Hypothalamus (tissue), 51 donors: ENCODE results near the gene DPP6.

Experiments
- DNase-seq, 51 donors: peaks; one replicate each; lab custom pipeline; 2025; lab: John Stamatoyannopoulos, UW

DPP6 gene

GRCh38 chr7:154324196-154324595 lies 272.0 kb downstream of the DPP6 start:
- no peak for DNase-seq

DNA sequence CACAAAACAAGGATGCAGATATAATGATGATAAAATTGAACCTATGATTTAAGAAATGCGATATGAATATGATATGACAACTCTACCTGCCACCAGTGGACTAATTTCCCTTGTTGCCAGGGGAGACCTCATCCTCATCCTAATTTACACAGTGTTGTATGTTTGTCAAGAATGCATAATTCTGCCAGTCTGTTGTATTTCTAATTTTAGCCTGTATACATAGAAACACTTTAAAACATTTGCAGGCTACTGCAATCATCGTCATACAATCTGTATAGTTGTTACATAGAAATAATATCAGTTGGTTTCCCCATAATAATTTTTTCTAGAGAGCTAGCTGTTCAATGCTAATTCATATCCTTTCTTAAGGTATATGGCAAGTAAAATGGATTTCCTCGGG lies 274.2 kb downstream of the DPP6 start:
- DNase-seq = no peak

DNA sequence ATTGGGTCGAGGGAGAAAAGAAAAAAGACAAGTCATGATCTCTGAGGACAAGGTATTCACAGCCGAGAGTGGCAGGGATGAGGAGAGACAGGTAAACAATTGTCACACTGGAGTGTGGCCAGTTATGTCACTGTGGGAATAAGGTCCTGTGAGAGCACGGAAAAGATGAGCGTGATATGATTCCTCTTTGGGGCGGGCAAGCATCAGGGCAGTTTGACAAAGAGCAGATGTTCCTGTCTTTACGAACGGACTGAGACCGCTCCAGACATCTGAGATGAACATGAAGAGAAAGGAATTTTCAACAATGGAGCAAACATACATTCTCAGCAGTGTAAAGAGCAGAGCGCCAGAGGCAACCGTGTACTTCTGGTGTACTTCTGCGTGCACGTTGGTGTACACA lies 278.1 kb downstream of the DPP6 start:
- DNase-seq = no peak

- DNase-seq = peak in 1 of 51 donors; percentile 24
Measured at GRCh38 chr7:154332811-154333580, 280.8 kb downstream of the DPP6 start.

GRCh38 chr7:154336295-154336694 lies 284.1 kb downstream of the DPP6 start:
- no peak for DNase-seq

- peak in 18 of 51 donors; percentile 13 to 51 (median 24) for DNase-seq
Measured at GRCh38 chr7:154338701-154339506, 286.7 kb downstream of the DPP6 start.

DNA sequence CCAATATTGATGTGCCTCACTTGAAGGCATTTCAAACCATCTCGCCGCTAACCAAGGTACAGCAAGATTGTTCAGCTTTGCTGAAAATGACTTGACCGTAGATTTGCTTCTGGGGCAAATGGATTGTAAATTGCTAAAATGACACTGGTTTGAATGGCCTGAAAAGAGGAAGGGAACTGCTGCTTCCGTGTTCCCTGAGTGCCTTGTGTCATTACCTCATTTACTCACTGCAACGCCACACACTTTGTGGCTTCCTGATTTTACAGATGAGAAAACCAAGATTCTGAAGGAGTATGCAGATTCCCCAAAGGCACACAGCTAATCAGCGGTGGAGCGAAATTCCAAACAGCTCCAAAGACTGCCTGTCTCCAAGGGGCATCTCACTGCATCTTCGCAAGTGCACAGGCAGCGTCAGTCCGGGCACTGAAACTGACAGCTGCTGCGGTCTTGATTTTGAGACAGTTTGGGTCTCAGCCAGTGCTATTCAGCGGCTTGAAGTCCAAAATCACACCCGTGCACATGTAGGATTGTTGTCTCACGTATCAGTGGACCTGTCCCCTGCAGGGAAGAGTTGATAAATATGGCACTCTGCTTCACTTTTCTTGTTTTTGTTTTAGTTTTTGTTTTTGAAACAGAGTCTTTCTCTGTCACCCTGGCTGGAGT lies 290.9 kb downstream of the DPP6 start:
- no peak for DNase-seq

GRCh38 chr7:154343778-154344412 lies 291.7 kb downstream of the DPP6 start:
- no peak for DNase-seq

- no peak for DNase-seq
Measured at GRCh38 chr7:154345093-154345492, 292.9 kb downstream of the DPP6 start.

DNA sequence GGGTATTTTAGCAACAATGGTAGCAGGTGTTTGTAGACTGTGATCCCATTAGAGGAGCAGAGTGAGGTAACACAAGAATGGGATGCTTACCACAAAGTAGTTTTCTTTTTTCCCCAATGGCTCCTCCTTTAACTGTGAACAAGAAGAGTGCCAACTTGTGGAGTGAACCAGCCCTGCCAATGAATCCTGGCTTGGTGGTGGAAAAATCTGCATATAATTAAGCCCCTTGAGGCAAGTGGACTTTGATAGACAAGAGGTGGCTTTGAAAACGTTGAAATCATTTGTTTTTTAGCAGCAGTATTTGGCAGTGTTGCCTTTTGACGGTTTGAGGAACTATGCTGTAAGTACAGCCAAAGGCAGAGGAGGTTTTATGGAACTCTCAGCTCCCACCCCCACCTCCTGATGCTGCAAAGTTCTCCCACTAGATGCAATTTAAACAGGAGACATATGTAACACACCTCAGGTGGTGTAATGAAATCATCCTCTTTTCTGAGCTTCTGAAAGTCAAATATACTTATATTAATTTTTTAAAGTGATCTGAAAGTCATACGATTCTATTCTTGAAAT lies 295.6 kb downstream of the DPP6 start:
- DNase-seq = no peak

- DNase-seq = no peak
Measured at GRCh38 chr7:154350892-154351291, 298.7 kb downstream of the DPP6 start.

- DNase-seq = peak in 1 of 51 donors; percentile 9
Measured at GRCh38 chr7:154353355-154353767, 301.2 kb downstream of the DPP6 start.

DNA sequence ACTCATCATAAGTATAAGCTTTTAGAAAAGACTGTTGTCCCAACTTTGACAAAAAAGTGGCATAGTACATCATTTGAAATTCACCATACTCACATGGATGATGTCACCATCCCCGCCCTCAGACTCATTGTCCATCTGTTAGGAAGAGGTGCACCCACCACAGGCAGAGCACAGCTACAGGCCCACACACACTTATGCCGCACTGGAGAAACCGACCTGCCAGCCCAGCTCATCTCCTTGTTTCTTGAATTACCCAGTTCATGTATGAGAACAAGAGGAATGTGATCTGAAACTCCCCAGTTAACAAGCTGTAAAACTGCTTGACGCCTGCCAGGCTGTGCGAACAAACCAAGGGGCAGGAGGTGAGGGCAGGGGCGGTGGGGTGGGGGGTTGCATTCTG lies 312.0 kb downstream of the DPP6 start:
- DNase-seq = peak in 1 of 51 donors; percentile 18

- no peak for DNase-seq
Measured at GRCh38 chr7:154371424-154371823, 319.2 kb downstream of the DPP6 start.

DNA sequence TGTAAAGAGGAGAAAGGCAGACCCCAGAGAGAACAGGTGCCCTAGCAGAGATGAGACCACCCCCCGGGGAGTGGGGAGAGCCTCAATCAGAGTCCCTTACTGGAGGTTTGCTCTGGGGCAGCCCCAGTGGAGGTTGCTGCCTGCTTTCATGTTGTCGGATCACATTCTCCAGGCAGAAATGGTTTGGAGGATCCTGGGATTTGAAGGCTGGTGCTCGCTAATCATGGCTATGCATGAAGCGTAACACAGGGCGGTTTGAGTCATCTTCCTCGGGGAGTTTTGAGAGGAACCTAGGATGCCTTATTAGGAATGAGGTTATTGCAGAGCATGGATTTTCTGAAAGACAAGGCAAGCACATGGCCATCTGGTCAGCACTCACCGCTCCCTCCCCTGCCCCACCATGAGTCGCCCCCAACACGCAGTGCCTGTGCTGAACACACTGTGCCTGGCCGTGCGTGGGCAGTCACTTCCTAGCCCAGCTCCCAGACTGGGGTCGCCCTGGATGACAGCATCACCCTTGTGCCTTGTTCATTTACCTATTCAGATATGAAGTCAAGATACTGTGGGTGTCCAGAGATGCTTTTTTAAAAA lies 319.9 kb downstream of the DPP6 start:
- DNase-seq = peak in 1 of 51 donors; percentile 68

DNA sequence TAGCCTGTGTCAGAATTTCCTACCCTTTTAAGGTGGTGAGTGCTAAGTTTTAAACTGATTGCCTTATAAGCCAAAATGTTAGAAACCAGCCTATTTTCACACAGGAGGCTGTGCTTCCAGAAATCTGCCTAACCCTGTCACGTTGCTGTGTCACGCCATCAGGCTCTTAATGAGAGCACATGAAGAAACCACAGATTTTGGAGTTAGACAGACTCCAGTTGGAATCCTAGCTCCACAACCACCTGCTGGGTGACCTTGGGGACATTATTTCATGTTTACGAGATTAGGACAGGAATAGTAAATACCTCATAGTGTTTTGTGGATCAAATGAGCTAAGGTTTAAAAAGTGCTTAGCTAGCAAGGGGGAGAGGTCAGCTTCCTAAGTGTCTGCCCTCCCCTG lies 321.8 kb downstream of the DPP6 start:
- DNase-seq = no peak

DNA sequence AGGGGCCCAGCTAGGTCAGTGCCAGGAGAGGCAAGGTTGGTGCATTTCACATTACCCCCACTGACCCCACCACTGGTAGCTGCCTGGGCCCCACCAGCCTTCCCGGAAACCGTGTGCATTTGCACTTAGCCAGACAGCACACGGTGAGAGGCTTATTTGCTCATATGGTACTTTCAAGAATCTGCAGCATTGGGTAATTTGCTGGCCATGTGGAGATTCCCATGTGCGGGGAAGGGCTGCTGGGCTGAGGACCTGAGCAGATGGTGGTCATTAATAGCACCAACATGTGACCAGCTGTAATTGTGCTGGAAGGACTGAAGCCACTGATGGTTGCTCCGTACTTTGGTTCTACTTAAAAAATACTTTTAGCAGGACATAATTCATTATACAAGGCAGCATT lies 323.8 kb downstream of the DPP6 start:
- no peak for DNase-seq

DNA sequence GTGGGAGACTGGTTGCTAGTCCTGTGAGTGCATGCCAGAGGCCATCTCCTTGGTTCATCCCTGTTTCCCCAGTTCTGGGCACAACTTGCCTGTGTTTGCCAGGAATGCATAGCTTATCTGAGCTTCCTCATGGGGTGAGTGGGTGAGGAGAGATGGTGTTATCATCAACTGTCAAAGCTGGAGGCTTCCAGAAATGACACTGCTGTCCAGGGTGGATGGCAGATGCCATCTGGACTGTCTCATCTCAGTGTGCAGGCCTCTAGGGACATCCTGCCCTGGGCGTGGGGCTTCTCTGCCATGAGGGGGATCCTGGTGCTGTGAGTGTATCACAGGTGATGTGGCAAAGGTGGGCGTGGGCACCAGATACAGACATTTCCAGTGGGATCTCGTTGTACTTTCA lies 328.6 kb downstream of the DPP6 start:
- DNase-seq = no peak

DNA sequence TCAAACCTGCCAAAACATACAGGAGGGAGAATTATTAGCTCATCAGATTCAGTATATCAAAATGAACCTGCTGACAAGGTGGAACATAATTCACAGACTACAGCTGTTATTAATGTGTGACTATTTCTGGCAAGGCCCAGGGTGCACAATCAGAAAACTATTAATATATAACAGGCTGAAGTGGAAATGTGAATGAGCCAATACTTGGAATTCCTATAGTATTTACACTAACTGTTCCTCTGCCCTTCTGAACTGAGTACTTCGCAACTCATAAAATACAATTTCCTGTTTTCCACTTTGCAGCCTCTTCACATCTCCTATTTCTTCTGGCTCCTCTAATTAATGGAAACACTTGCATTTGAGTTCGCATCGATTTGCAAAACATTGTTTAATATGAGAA lies 330.8 kb downstream of the DPP6 start:
- no peak for DNase-seq

DNA sequence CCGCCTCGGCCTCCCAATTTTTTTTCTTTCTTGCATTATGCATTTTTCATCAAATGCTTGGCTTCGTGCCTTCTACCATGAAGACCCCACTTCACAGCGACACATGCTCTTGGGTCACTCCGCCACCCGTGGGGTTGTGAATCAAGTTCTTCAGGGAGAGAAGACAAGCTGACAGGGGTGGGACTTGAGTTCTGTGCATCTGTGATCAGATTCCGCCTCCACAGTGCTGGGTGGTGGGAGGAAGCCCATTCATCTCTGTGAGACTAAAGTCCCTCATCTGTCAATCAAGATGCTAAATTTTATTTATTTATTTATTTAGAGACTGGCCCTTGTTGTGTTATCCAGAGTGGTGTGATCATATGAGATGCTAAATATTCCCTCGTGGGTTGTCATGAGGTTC lies 333.0 kb downstream of the DPP6 start:
- no peak for DNase-seq
